Ovary (tissue), 9 donors: ENCODE data around the gene TXNDC11. TPM values are rescaled to one million over a fixed set of nuclear protein-coding genes. Genes with fewer than 3 reads are reported as not detected.

ENCODE experiments used
- DNase-seq, 5 donors: peaks; one replicate each; pipeline ENCODE4 v3.0.0-alpha.2; 2019 to 2020
- H3K27ac ChIP-seq, 2 donors: fragments of 200-600 bp; one replicate each; pipeline versions ENCODE4 v1.5.1 to v1.8.0; 2019 to 2022
- H3K27me3 ChIP-seq: fragments of 200-600 bp; one replicate; pipeline ENCODE4 v1.8.0; 2022
- H3K36me3 ChIP-seq: fragments of 200-600 bp; sonication (generic); one replicate; pipeline ENCODE4 v1.5.1; 2019
- H3K4me1 ChIP-seq: one replicate; pipeline ENCODE4 v1.8.1; 2013; ENCODE audit warnings: mild to moderate bottlenecking, moderate library complexity; ENCODE audit not compliant: insufficient read depth
- H3K4me3 ChIP-seq: fragments of 200-600 bp; sonication (generic); one replicate; pipeline ENCODE4 v1.5.1; 2017
- H3K9me3 ChIP-seq, 2 donors: fragments of 200-600 bp in 1 of 2; sonication (generic) in 1 of 2; one replicate each; pipeline versions ENCODE4 v1.5.1 to v1.8.1; 2013 to 2019; ENCODE audit warnings: mild to moderate bottlenecking in 1 of 2, moderate library complexity in 1 of 2
- EP300 ChIP-seq: sonication (generic); formaldehyde crosslinking; IDR thresholded peaks from one replicate; pipeline ENCODE4 v1.6.1; 2017; ENCODE audit warnings: antibody characterized with exemption
- POLR2A ChIP-seq: fragments of 450-650 bp; IDR thresholded peaks from one replicate; pipeline ENCODE4 v1.6.1; 2017; ENCODE audit warnings: antibody characterized with exemption, mild to moderate bottlenecking, moderate library complexity
- WGBS, 3 donors: extraction: QIAGEN DNeasy Blood & Tissue Kit in 1 of 3; methylation state at CpG; one replicate each; pipeline versions ENCODE4 v1.1.5 to v1.1.7; 2013 to 2017; 5-methylcytosine and 5-hydroxymethylcytosine counted together
- intact Hi-C, 4 donors: fragments of 100-400 bp; cut with DNase I; formaldehyde crosslinking; loops; one replicate each; pipeline versions ENCODE4 v1.11.0 to v1.15.1; 2022 to 2023
- polyA plus RNA-seq, 2 donors: library from polyadenylated mRNA; stranded (reverse); fragments of 200-250 nt in 1 of 2; fragments of 350-450 nt in 1 of 2; fragmentation: Illumina TruSeq in 1 of 2; extraction: RNeasy Lipid Tissue Mini Kit (QIAGEN cat#74804) in 1 of 2; gene quantifications; one replicate each; pipeline ENCODE4 v1.2.3, GENCODE V29; 2013 to 2014
- total RNA-seq, 7 donors: library from RNA; depleted of rRNA in 2 of 7; stranded (reverse); fragments of >200 nt in 2 of 7; fragmentation: NEBNext Ultra II Directional in 3 of 7; extraction: Animal tissue kit (Norgen Biotek cat#: 25700) in 3 of 7; gene quantifications; one replicate each; pipeline versions ENCODE4 v1.1.0 to v1.2.4, GENCODE V29; 2016 to 2023
- TF ChIP-seq, protein P1 (sequence below), 3 donors: fragments of 450-650 bp in 2 of 3; fragments of 200-600 bp in 1 of 3; IDR thresholded peaks; one replicate each; pipeline versions ENCODE4 v1.5.1 to v1.8.0; 2016 to 2022; ENCODE audit warnings: antibody characterized with exemption in 3 of 3, mild to moderate bottlenecking in 1 of 3
- donor health status: DM: no; HTN: no; CAD: no; lungs with moderate emphysema.
- donor health status: DM: no; HTN: no; CAD: no.
- donor health status: Bipolar disorder and iron deficiency.
- donor health status: DM: yes; HTN: yes; CAD: no.
- donor health status: DM: no; HTN: no; CAD: no.
- donor health status: DM: yes; HTN: yes; CAD: no.

Gene TXNDC11
- total and polyA plus RNA-seq, 9 donors, result 32.3 to 48.6 (median 39.3) TPM

DNA sequence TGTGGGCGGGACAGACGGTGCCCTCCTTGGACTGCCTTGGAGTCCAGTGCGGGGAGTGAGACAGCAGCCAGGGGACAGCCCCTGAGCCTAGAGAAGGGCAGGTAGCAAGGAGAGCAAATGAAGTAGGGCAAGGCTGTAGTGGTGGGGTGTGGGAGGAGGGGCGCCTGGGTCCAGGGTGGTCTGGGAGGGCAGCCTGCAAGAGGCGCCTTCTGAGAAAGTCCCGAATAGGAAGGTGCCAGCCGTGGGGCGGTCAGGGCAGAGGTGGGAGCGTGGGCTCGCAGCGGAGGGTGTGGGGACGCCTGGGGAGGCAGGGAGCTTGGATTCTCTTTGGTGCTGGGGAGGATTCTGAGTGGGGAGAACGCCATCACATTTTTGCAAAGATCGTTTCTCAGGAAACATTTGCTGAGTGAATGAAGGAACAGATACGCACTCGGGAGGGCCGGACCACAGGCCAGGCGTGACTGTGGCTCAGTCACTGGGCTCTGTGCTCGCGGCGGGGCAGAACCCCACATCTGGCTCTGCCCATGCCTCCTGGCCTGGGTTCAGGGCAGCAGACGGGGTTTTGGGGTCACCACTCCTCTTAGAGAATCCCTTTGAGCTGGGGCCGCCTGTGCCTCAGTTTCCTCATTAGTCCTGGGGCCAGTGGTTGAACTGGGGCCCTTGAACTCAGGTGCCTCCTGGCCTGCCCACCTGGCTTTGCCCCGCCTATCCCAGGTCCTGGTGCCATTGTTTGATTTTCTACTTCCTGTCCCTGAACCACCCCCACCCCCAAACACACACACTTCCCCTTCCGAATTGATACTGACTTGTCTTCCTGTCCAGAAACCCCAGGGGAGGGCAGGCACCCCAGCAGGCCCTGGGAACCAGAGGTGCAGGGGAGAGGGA is 70.2 kb downstream of the TXNDC11 start:
- no peak for TF ChIP-seq POLR2A
- no peak for TF ChIP-seq EP300
- TF ChIP-seq, protein P1, sequence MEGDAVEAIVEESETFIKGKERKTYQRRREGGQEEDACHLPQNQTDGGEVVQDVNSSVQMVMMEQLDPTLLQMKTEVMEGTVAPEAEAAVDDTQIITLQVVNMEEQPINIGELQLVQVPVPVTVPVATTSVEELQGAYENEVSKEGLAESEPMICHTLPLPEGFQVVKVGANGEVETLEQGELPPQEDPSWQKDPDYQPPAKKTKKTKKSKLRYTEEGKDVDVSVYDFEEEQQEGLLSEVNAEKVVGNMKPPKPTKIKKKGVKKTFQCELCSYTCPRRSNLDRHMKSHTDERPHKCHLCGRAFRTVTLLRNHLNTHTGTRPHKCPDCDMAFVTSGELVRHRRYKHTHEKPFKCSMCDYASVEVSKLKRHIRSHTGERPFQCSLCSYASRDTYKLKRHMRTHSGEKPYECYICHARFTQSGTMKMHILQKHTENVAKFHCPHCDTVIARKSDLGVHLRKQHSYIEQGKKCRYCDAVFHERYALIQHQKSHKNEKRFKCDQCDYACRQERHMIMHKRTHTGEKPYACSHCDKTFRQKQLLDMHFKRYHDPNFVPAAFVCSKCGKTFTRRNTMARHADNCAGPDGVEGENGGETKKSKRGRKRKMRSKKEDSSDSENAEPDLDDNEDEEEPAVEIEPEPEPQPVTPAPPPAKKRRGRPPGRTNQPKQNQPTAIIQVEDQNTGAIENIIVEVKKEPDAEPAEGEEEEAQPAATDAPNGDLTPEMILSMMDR (IDR thresholded peaks at IDR 0.05), result no peak
- H3K36me3 ChIP-seq, result no peaks in the 10 kb centered on the region
- no peak for DNase-seq
- intact Hi-C loops, result no loop called here
- no peaks in the 10 kb centered on the region for H3K9me3 ChIP-seq
- no peak overlapping the region for H3K4me3 ChIP-seq
- no peaks in the 10 kb centered on the region for H3K27me3 ChIP-seq
- no peak overlapping the region for H3K27ac ChIP-seq
- WGBS, 3 donors, result 85 to 87% (median 87%) methylated on average over 25 of the region's 25 CpGs
- peaks cover 37% of the 10 kb centered on the region for H3K4me1 ChIP-seq

DNA sequence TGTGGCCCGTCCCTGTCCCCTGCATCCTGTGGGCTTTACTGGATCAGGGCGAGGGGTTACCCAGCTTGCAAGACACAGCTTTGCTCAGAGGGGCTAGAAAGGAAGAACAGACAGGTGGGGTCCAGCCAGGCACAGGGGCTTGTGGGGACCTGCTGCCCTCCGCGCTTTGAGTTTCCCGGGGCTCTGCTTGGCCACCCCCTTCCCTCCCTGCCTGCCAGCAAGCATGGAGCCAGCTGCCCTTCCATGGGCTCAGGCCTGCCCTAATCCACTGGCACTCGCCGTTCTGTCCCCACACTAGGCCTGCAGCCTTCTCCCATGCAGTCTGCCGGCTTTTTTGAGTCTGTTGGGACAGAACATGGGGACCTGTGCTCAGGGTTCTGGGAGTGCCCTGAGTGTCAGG is 71.0 kb downstream of the TXNDC11 start:
- Histone ChIP-seq H3K27ac (no peak overlapping the region), H3K27me3 (no peaks in the 10 kb centered on the region), H3K36me3 (no peaks in the 10 kb centered on the region), H3K9me3 (no peaks in the 10 kb centered on the region), H3K4me1 (peaks cover 37% of the 10 kb centered on the region), H3K4me3 (no peak overlapping the region)
- TF ChIP-seq POLR2A (no peak), EP300 (no peak)
- TF ChIP-seq, protein P1 (IDR thresholded peaks at IDR 0.05), result no peak
- intact Hi-C loops, result no loop called here
- 84 to 90% (median 90%) methylated on average over 7 to 8 of the region's 8 CpGs for WGBS, 3 donors
- DNase-seq, result no peak

DNA sequence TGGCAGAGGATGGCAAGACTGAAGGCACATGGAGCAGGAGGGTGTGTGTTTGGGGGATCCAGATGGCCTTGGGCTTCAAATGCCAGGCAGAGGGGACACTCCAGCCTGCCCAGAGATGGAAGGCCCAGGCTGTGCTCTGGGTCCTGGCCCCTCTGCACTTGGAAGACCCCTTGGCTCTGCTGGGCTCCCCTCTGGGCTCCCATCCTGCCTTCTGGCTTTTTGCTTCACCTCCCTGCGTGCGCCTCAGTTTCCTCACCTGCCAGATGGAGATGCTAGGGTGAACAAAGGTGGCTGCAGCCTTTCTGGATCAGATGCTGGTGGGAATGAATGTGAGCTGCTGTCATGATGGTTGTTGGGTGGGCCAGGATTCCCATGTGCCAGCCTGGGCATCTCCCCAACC is 71.4 kb downstream of the TXNDC11 start:
- Histone ChIP-seq H3K4me3 (no peak overlapping the region), H3K4me1 (peaks cover 37% of the 10 kb centered on the region), H3K27ac (no peak overlapping the region), H3K9me3 (no peaks in the 10 kb centered on the region), H3K27me3 (no peaks in the 10 kb centered on the region), H3K36me3 (no peaks in the 10 kb centered on the region)
- DNase-seq, result no peak
- WGBS, 3 donors, result 95 to 98% (median 96%) methylated on average over 2 of the region's 2 CpGs
- TF ChIP-seq, protein P1 (IDR thresholded peaks at IDR 0.05), result no peak
- no peak for TF ChIP-seq EP300
- TF ChIP-seq POLR2A, result no peak
- intact Hi-C loops, result no loop called here

DNA sequence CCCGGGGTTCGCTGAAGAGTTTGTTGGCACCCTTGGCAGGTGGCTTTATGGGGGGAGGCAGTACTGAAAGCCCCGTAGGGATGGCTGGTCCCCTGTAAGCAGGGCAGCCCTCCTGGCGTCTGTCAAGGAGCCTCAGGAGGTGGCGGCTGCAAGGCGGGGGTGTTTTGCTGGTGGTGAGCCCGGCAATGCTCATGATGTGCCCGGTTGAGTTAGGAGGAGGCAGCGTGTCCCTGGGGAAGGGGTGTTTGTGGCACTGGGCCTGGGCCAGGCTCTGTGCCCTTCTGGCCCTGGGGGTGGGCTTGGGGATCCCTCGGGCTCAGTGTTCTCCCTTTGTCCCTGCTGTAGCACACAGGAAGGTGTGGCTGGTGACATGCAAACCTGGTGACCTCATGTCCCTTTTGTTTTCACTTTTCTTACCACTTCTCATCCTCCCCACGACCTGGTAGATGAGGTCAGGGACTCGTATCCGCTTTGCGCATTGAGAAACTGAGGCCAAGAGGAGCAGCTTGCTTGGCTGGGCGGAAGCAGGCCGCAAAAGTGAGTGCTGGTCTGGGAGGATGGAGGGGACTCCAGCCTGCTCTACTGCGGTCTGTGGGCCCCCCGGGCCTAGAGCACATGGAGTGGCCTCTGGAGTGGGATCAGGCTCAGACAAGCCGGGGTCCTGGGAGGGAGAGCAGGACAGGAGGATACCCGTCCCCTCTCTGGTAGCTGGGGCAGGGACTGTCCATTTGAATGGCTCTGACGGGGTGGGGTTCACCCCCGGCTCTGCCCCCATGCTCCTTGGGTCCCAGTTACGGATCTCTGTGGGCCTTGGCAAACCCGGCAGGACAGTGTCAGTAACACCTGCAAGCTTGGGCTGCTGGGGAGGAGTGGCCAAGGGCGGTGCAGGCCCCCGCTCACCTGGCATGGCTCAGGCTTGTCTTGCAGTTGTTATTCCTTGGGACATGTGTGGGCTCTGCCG is 72.2 kb downstream of the TXNDC11 start:
- Histone ChIP-seq H3K9me3 (no peaks in the 10 kb centered on the region), H3K4me1 (peaks cover 37% of the 10 kb centered on the region), H3K4me3 (peak overlapping the region; percentile 66), H3K36me3 (no peaks in the 10 kb centered on the region), H3K27ac (peak overlapping the region; percentile 64), H3K27me3 (no peaks in the 10 kb centered on the region)
- WGBS, 3 donors, result 63 to 74% (median 70%) methylated on average over 20 to 27 of the region's 27 CpGs
- intact Hi-C loops, result no loop called here
- DNase-seq, result peak in 2 of 5 donors; percentile 35 to 44
- TF ChIP-seq EP300 (no peak), POLR2A (no peak)
- TF ChIP-seq, protein P1 (IDR thresholded peaks at IDR 0.05), result no peak
